Thyroid gland (tissue), 4 donors: Measurements from ENCODE around the gene KIF13A. TPM values are rescaled to one million over a fixed set of nuclear protein-coding genes. Genes with fewer than 3 reads are reported as not detected.
"Not testable (repeated sequence)": the region's sequence is repeated elsewhere in the genome, so short reads cannot be mapped to it uniquely, and the experiment has no call there.

ENCODE experiments used
- DNase-seq, 2 donors: peaks; one replicate each; pipeline ENCODE4 v3.0.0-alpha.2; 2019
- H3K27ac ChIP-seq, 3 donors: fragments of 200-600 bp; sonication (generic); 1 replicate in 2 of 3; 2 replicates in 1 of 3; pipeline ENCODE4 v1.5.1; 2016 to 2019; ENCODE audit warnings: mild to moderate bottlenecking in 1 of 3, moderate library complexity in 1 of 3
- H3K27me3 ChIP-seq: fragments of 200-600 bp; sonication (generic); one replicate; pipeline ENCODE4 v1.5.1; 2019
- H3K36me3 ChIP-seq, 2 donors: fragments of 200-600 bp; sonication (generic); one replicate each; pipeline ENCODE4 v1.5.1; 2016 to 2019
- H3K4me1 ChIP-seq, 2 donors: fragments of 200-600 bp; sonication (generic); one replicate each; pipeline ENCODE4 v1.5.1; 2017 to 2019
- H3K4me3 ChIP-seq, 3 donors: fragments of 200-600 bp; sonication (generic); replicated peaks in 1 of 3; 1 replicate in 2 of 3; 2 replicates in 1 of 3; pipeline ENCODE4 v1.5.1; 2016; ENCODE audit warnings: mild to moderate bottlenecking in 1 of 3
- H3K9me3 ChIP-seq: fragments of 200-600 bp; sonication (generic); one replicate; pipeline ENCODE4 v1.5.1; 2017
- POLR2A ChIP-seq, 2 donors: fragments of 450-650 bp; IDR thresholded peaks; one replicate each; pipeline ENCODE4 v1.6.1; 2017; ENCODE audit warnings: antibody characterized with exemption in 2 of 2, mild to moderate bottlenecking in 2 of 2, moderate library complexity in 1 of 2
- WGBS, 2 donors: methylation state at CpG; one replicate each; pipeline ENCODE4 v1.1.5; 2017; 5-methylcytosine and 5-hydroxymethylcytosine counted together
- intact Hi-C: fragments of 100-400 bp; cut with DNase I; formaldehyde crosslinking; loops from one replicate; pipeline ENCODE4 v1.15.1; 2023
- total RNA-seq, 4 donors: library from RNA; depleted of rRNA; stranded (reverse); fragments of >200 nt; gene quantifications; one replicate each; pipeline ENCODE4 v1.2.3, GENCODE V29; 2016
- TF ChIP-seq, protein P1 (sequence below), 6 experiments: fragments of 200-600 bp in 3 of 6; fragments of 450-650 bp in 3 of 6; sonication (generic) in 3 of 6; IDR thresholded peaks; one replicate each; pipeline ENCODE4 v1.5.1; 2016 to 2019; ENCODE audit warnings: antibody characterized with exemption in 6 of 6, mild to moderate bottlenecking in 2 of 6, inconsistent platforms in 1 of 6, moderate library complexity in 1 of 6

Gene KIF13A
- total RNA-seq, 4 donors from 2014 or later: 40.7 to 79.8 (median 66.4) TPM

DNA sequence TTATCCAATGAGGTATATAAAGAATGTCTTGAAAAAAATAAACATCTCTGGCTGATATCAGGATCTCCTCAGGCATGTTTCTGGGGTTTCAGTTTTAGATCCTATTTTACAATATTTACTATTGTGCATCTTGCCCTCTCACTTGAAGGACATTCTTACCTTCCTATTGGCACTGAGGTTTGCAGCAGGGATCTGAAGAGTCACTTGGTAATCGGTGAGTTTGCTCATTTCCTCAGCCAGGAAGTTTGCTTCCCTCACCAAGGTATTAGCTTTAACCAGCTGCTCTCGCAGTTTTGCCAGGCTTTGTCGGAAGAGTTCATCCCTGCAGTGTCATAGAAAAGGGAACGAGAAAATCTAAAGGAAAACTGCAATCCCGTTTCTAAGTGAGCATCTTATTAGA is 178.8 kb downstream of the KIF13A start:
- Histone ChIP-seq H3K36me3 (peaks cover 11 to 17% of the 10 kb centered on the region in 2 donors), H3K9me3 (no peaks in the 10 kb centered on the region), H3K4me3 (no peak overlapping the region), H3K4me1 (no peaks in the 10 kb centered on the region), H3K27me3 (no peaks in the 10 kb centered on the region), H3K27ac (no peak overlapping the region)
- WGBS, 2 donors: 82 to 86% methylated on average over 5 of the region's 5 CpGs
- intact Hi-C loops: no loop called here
- TF ChIP-seq POLR2A (IDR thresholded peaks at IDR 0.05): no peak
- TF ChIP-seq, protein P1, sequence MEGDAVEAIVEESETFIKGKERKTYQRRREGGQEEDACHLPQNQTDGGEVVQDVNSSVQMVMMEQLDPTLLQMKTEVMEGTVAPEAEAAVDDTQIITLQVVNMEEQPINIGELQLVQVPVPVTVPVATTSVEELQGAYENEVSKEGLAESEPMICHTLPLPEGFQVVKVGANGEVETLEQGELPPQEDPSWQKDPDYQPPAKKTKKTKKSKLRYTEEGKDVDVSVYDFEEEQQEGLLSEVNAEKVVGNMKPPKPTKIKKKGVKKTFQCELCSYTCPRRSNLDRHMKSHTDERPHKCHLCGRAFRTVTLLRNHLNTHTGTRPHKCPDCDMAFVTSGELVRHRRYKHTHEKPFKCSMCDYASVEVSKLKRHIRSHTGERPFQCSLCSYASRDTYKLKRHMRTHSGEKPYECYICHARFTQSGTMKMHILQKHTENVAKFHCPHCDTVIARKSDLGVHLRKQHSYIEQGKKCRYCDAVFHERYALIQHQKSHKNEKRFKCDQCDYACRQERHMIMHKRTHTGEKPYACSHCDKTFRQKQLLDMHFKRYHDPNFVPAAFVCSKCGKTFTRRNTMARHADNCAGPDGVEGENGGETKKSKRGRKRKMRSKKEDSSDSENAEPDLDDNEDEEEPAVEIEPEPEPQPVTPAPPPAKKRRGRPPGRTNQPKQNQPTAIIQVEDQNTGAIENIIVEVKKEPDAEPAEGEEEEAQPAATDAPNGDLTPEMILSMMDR (IDR thresholded peaks at IDR 0.05): no peak
- no peak for DNase-seq

DNA sequence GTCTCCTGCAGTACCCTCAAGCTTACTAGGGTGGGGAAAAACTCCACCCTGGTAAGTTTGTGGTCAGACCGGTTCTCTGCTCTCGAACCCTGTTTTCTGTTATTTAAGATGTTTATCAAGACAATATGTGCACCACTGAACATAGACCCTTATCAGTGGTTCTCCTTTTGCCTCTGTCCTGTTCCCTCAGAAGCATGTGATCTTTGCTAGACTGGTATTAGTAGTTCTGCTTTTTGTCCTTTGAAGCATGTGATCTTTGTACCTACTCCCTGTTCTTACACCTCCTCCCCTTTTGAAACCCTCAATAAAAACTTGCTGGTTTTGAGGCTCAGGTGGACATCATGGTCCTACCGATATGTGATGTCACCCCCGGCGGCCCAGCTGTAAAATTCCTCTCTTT is 180.0 kb downstream of the KIF13A start:
- H3K9me3 ChIP-seq, DNase-seq, H3K4me3 ChIP-seq, H3K27me3 ChIP-seq, H3K4me1 ChIP-seq, H3K27ac ChIP-seq, intact Hi-C loops: not testable (repeated sequence)
- peaks cover 6 to 21% of the 10 kb centered on the region in 2 donors for H3K36me3 ChIP-seq
- 95 to 99% methylated on average over 5 of the region's 5 CpGs for WGBS, 2 donors

DNA sequence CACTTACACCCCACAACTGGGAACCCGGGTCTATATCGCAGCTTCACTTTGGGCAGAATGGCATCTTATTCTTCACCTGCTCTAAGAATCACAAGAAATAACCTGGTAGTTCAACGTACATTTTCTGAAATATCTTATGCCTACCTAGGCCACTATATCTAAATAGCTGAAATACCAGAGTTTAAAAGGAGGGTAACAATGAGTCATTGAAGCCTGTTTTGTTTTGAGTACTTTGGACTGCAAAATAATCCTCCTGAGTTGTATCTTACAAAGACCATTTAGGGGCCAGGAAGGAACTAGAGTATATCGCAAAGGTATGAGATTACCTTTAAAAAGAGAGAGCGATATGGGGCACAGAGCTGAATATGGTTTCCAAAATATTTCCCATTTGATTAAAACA is 184.0 kb downstream of the KIF13A start:
- WGBS, 2 donors: 94 to 98% methylated on average over 5 of the region's 5 CpGs
- intact Hi-C loops: loop anchor here (5.0 kb wide), 2 partner anchors 216 to 646 kb away; no protein-coding TSS in a partner anchor
- Histone ChIP-seq H3K4me3 (no peak overlapping the region), H3K9me3 (no peaks in the 10 kb centered on the region), H3K27ac (no peak overlapping the region), H3K4me1 (no peaks in the 10 kb centered on the region), H3K27me3 (no peaks in the 10 kb centered on the region), H3K36me3 (peaks cover 28 to 36% of the 10 kb centered on the region in 2 donors)
- DNase-seq: no peak
- TF ChIP-seq POLR2A (IDR thresholded peaks at IDR 0.05): no peak
- TF ChIP-seq, protein P1 (IDR thresholded peaks at IDR 0.05): no peak

DNA sequence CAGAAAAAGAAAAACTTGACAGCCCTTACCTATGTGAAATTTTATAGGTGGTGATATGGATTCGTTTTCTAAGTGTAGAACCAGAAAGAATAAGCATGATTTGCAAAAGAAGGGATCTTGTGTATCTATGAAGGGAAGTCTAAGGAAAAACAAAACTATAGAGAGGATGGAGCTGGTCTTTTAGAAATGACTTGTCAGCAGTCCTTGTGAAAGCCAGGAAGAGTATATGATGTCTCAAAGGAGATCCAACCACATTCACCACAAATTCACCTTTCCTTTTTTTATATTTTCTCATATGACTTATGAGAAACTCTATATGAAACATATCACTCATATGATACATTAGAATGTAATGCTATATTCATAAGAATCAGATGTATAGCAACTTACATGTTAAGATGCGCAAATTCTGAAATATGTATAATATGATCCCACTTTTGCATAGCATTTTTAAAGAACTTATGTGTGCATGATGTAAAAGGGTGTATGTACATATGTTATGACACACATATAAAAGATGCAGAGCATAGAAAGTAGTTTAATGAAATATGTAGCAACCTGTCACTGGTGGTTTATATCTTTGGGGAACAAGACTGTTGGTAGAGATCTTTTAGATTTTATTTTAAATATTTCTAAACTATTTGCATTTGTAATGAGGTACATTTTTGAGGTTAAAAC is 188.8 kb downstream of the KIF13A start:
- TF ChIP-seq POLR2A (IDR thresholded peaks at IDR 0.05): no peak
- TF ChIP-seq, protein P1 (IDR thresholded peaks at IDR 0.05): no peak
- DNase-seq: no peak
- H3K4me3 ChIP-seq: no peak overlapping the region
- no peaks in the 10 kb centered on the region for H3K4me1 ChIP-seq
- H3K36me3 ChIP-seq: peaks cover 58 to 62% of the 10 kb centered on the region in 2 donors
- H3K27ac ChIP-seq: no peak overlapping the region
- H3K27me3 ChIP-seq: no peaks in the 10 kb centered on the region
- H3K9me3 ChIP-seq: no peaks in the 10 kb centered on the region
- WGBS, 2 donors: 90 to 96% methylated on average over 2 of the region's 2 CpGs
- intact Hi-C loops: no loop called here

DNA sequence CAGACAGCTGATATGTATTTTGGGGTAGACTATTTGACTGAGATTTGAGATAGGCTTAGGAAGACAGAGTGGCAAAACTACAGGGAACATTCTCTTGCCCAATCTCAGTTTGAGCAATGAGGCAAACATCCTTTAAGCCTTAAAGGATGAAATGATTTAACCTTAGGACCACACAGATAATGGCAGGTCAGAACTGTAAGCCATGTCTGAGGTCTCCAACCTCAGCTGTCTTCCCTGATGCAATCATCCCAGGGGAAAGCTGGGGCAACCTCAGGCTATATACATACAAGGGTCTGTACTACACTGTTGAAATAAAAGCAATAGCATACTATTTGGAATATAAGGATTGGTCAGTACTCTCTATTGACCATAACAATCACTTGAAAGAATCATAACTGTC is 196.9 kb downstream of the KIF13A start:
- no peaks in the 10 kb centered on the region for H3K4me1 ChIP-seq
- no peaks in the 10 kb centered on the region for H3K9me3 ChIP-seq
- H3K27me3 ChIP-seq: no peaks in the 10 kb centered on the region
- no peak overlapping the region for H3K4me3 ChIP-seq
- no peak overlapping the region for H3K27ac ChIP-seq
- no peak for DNase-seq
- intact Hi-C loops: no loop called here
- TF ChIP-seq, protein P1 (IDR thresholded peaks at IDR 0.05): no peak
- no peak for TF ChIP-seq POLR2A (IDR thresholded peaks at IDR 0.05)
- peaks cover 22 to 31% of the 10 kb centered on the region in 2 donors for H3K36me3 ChIP-seq
